GM23248 (cell line): ENCODE results near the gene ABL1.
"Not testable (repeated sequence)": the region's sequence is repeated elsewhere in the genome, so short reads cannot be mapped to it uniquely, and the experiment has no call there.

Experiments
- EZH2 ChIP-seq: fragments of 200-600 bp; sonication (generic); IDR thresholded peaks from 2 replicates; pipeline ENCODE4 v1.6.1; 2018; ENCODE audit warnings: antibody characterized with exemption, mild to moderate bottlenecking; ENCODE audit not compliant: insufficient read depth, poor library complexity, severe bottlenecking
- EZH2phosphoT487 ChIP-seq: fragments of 200-600 bp; sonication (generic); IDR thresholded peaks from 2 replicates; pipeline ENCODE4 v1.6.1; 2018; ENCODE audit warnings: antibody characterized with exemption, moderate library complexity, mild to moderate bottlenecking, low read depth; ENCODE audit not compliant: insufficient read depth

DNA sequence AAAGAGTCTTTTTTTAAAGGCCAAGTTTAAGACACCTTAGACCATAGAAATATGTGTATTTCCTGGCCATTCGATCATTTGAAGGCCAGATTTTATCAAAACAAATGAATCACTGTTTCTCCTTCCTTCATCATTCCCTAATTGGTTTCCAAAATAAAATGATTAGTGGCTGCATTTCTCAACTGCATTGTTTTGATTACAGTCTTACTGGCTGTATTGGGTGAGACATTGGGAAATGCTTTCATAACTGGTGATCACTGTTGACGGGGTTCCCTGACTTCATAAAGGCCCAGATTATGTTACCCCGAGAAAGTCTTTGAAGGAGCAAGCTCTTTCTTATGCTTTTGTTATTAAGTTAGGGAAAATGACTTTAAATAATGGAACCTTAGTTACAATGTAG lies 40.6 kb upstream of the ABL1 start:
- not testable (repeated sequence) for TF ChIP-seq EZH2, EZH2phosphoT487
